C4-2B (cell line): ENCODE data around the gene LIPI.
"Not testable (repeated sequence)": the region's sequence is repeated elsewhere in the genome, so short reads cannot be mapped to it uniquely, and the experiment has no call there.

Source experiments
- H3K27ac ChIP-seq: fragments of 450-650 bp; 2 replicates; pipeline ENCODE4 v1.5.1; 2017
- ZFX ChIP-seq: fragments of 450-650 bp; IDR thresholded peaks from 2 replicates; pipeline ENCODE4 v1.6.1; 2017
- TF ChIP-seq, protein P1 (sequence below): fragments of 450-650 bp; conservative IDR thresholded peaks from 2 replicates; pipeline ENCODE4 v1.5.1; 2017; ENCODE audit warnings: mild to moderate bottlenecking

The LIPI gene

DNA sequence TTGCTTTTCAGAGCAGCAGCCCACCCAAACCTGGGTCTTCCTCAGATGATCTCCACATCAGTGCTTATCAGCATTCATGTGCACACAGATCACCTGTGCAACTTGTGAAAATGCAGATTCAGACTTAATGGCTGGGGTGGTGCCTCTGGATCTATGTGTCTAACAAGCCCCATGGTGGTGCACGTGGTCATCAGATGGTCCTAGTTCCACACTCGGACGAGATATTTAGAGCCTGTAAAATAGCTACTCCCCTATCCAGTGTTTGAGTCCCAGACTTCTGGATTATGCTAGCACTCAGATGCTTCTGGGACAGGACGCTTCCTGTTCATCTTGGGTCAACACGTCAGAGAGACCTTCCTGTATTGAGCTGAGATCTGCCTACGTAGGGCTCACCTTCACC, 114.2 kb downstream of the LIPI start:
- TF ChIP-seq ZFX, result no peak
- TF ChIP-seq, protein P1, sequence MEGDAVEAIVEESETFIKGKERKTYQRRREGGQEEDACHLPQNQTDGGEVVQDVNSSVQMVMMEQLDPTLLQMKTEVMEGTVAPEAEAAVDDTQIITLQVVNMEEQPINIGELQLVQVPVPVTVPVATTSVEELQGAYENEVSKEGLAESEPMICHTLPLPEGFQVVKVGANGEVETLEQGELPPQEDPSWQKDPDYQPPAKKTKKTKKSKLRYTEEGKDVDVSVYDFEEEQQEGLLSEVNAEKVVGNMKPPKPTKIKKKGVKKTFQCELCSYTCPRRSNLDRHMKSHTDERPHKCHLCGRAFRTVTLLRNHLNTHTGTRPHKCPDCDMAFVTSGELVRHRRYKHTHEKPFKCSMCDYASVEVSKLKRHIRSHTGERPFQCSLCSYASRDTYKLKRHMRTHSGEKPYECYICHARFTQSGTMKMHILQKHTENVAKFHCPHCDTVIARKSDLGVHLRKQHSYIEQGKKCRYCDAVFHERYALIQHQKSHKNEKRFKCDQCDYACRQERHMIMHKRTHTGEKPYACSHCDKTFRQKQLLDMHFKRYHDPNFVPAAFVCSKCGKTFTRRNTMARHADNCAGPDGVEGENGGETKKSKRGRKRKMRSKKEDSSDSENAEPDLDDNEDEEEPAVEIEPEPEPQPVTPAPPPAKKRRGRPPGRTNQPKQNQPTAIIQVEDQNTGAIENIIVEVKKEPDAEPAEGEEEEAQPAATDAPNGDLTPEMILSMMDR, result no peak
- no peak overlapping the region for H3K27ac ChIP-seq

DNA sequence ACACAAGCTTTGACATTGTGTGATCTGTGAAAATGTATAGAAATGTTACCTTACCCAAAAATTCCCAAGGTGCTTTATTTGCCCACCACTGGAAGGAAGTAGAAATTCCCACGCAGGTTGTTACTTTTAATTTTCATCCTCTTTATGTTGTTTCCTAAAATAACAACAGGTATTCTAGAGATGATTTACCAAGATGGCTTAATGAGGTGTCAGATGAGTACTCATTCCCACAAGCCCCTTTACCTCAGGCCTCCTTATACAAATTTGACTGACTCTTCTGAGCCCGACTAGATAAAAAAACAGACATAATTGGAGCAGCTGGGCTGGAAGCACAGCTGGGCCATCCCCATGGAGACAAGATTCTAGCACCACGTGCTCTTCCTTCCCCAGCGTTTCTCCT, 114.6 kb downstream of the LIPI start:
- H3K27ac ChIP-seq, result no peak overlapping the region
- TF ChIP-seq, protein P1, result no peak
- no peak for TF ChIP-seq ZFX

DNA sequence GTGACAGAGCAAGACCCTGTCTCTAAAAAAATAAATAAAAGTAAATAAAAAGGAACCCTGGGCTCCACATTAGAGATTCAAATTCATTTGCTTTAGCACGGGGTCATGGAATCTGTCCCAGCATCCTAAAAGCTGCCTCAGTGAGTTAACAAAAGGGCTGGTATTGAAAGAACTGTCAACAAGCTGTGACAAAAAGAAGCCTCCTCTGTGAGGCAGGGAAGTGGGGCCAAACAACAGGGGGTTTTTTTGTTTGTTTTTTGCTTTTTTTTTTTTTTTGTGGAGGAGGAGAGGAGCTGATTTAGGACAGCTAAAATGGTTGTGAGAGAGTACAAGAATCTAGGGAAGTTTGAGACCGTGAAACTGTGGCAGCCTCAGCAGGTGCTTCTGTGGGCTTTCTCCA, 115.7 kb downstream of the LIPI start:
- no peak overlapping the region for H3K27ac ChIP-seq
- TF ChIP-seq, protein P1, result no peak
- TF ChIP-seq ZFX, result no peak

DNA sequence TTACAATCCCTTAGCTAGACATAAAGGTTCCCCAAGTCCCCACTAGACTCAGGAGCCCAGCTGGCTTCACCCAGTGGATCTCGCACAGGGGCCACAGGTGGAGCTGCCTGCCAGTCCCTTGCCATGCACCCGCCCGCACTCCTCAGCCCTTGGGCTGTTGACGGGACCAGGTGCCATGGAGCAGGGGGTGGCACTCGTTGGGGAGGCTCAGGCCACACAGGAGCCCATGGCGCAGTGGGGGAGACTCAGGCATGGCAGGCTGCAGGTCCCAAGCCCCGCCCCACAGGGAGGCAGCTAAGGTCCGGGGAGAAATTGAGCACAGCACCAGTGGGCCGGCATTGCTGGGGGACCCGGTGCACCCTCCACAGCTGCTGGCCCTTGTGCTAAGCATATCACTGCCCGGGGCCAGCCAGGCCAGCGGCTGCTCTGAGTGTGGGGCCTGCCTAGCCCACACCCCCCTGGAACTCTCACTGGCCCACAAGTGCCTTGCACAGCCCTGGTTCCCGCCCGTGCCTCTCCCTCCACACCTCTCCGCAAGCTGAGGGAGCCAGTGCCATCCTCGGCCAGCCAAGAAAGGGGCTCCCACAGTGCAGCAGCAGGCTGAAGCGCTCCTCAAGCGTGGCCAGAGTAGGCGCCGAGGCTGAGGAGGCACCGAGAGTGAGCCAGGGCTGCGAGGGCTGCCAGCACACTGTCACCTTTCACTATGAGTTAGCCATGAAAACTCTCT, 117.8 kb downstream of the LIPI start:
- no peak for TF ChIP-seq ZFX
- TF ChIP-seq, protein P1, result no peak
- H3K27ac ChIP-seq, result no peak overlapping the region

DNA sequence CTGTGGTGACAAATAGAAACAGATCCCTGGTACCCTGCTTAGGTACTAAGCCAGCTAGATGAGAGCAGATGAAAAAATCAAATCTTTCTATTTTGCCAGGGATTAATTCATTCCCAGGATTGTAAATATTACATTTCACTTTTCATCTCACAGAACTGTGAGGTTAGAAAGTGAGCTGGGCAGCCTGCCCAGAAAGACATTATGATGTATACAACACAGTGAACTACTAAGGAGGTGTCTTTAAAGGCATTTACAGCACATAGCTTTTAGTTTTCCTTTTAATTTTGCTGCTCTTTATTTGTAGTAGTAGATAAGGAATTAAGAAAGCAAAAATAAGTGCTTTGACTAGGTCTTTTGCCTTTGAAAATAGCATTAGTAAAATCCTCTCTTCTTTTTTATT, 120.6 kb downstream of the LIPI start:
- not testable (repeated sequence) for H3K27ac ChIP-seq

DNA sequence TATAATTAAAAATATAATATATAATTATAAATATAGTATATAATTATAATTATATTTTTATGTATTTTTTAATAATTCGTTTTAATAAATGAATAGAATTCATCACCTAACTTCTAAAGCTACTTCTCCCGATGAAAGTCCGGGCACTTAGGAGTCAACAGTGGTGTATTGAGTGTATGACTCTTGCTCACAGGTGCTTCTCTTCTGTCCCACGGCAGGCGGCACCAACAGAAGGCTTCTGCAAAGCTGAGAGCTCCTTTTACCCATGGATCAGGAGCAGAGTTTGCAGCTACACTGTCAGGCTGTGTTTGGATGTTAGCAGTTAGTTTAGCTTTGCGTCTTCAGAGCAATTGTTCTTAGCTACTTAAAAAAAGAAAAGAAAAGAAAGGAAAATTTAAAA, 122.4 kb downstream of the LIPI start:
- TF ChIP-seq ZFX, result no peak
- TF ChIP-seq, protein P1, result no peak
- H3K27ac ChIP-seq, result no peak overlapping the region

DNA sequence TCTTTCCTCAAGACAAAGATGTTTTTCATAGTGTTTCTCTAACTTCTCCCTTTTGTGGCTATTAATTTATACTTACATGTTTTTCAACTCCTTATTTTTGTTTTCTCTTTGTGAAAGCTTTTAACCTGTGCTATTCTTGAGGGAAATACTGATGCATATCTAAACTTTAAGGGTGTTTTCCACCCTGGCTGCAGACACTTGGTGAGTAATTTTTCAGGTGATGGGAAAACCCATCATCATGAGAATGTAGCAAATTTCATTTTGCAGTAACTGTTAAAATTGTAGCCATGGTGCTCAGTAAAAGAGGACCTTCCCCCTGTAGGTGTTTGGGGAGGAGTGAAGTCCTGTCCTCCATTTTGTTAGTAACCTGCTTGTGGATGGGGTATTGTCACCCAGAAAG, 124.2 kb downstream of the LIPI start:
- TF ChIP-seq, protein P1, result no peak
- no peak for TF ChIP-seq ZFX
- no peak overlapping the region for H3K27ac ChIP-seq

DNA sequence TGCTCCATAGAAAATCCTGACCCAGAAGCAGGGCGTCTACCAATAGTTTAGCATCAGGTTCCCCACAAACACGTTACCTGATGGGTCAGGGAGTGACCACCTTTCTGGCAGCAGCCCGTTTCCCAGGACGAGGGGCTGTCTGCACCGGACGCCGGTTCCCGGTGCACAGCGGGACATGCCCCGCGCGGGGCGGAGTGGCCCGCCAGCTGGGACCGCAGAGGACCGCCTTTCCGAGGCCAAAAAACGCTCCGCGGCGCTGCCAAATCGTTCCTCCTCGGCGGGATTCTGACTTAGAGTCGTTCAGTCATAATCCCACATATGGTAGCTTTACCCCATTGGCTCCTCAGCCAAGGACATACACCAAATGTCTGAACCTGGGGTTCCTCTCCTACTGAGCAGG, 126.1 kb downstream of the LIPI start:
- TF ChIP-seq, protein P1, result no peak
- TF ChIP-seq ZFX, result no peak

More for the DNA sequence above, 126.1 kb downstream of the LIPI start:
- no peak overlapping the region for H3K27ac ChIP-seq
